Astrocyte (in vitro differentiated cells and primary cell): ENCODE data around the gene SARS1.

Experiments used
- EZH2 ChIP-seq: IDR thresholded peaks from 2 replicates; pipeline ENCODE4 v1.6.1; 2012; ENCODE audit warnings: mild to moderate bottlenecking, low read length, inconsistent platforms; ENCODE audit not compliant: insufficient read depth
- TF ChIP-seq, protein P1 (sequence below): IDR thresholded peaks from 2 replicates; pipeline ENCODE4 v1.5.1; 2011; ENCODE audit warnings: low read depth, mild to moderate bottlenecking, inconsistent platforms, low read length, moderate library complexity; ENCODE audit not compliant: insufficient read depth

- TF ChIP-seq, protein P1, sequence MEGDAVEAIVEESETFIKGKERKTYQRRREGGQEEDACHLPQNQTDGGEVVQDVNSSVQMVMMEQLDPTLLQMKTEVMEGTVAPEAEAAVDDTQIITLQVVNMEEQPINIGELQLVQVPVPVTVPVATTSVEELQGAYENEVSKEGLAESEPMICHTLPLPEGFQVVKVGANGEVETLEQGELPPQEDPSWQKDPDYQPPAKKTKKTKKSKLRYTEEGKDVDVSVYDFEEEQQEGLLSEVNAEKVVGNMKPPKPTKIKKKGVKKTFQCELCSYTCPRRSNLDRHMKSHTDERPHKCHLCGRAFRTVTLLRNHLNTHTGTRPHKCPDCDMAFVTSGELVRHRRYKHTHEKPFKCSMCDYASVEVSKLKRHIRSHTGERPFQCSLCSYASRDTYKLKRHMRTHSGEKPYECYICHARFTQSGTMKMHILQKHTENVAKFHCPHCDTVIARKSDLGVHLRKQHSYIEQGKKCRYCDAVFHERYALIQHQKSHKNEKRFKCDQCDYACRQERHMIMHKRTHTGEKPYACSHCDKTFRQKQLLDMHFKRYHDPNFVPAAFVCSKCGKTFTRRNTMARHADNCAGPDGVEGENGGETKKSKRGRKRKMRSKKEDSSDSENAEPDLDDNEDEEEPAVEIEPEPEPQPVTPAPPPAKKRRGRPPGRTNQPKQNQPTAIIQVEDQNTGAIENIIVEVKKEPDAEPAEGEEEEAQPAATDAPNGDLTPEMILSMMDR = no peak
- TF ChIP-seq EZH2 = no peak
These were observed 24.7 kb downstream of the SARS1 start for GRCh38 chr1:109238382-109238781.
